GM12892 (cell line): ENCODE results near the gene FHAD1.

ENCODE experiments used
- POLR2A ChIP-seq: IDR thresholded peaks from 2 replicates; pipeline ENCODE4 v1.6.1; 2011; ENCODE audit warnings: low read depth, low read length, control low read depth
- POLR2AphosphoS5 ChIP-seq: IDR thresholded peaks from 2 replicates; pipeline ENCODE4 v1.6.1; 2011; ENCODE audit warnings: low read depth, low read length, control low read depth
- TAF1 ChIP-seq: IDR thresholded peaks from 2 replicates; pipeline ENCODE4 v1.6.1; 2011; ENCODE audit warnings: low read depth, mild to moderate bottlenecking, control low read depth, low read length, borderline replicate concordance

GRCh38 chr1:15244813-15245212 lies 2.2 kb upstream of the FHAD1 start:
- TF ChIP-seq POLR2AphosphoS5, result no peak
- no peak for TF ChIP-seq TAF1
- no peak for TF ChIP-seq POLR2A
